ENCODE data around the gene RPA1. TPM values are rescaled to one million over a fixed set of nuclear protein-coding genes. Genes with fewer than 3 reads are reported as not detected.

RPA1 gene
- total and polyA plus RNA-seq, 2 of the 4 experiments (the other 2 are of a cell fraction), result 38.4 to 48.2 TPM

- no peak overlapping the region for H3K18ac ChIP-seq (ENCODE audit: low read depth, low read length)
- dilution Hi-C loops (cut with HindIII; ENCODE audit: low sequenced_read_pairs, unreplicated experiment) (no loop called here), in situ Hi-C loops (cut with MboI; ENCODE audit: low sequenced_read_pairs) (loop anchor here (10.0 kb wide), 1 partner anchor 380 kb away; no protein-coding TSS in a partner anchor), intact Hi-C loops (cut with micrococcal nuclease) (no loop called here)
- no peak overlapping the region for H3K4me3 ChIP-seq (ENCODE audit: insufficient read depth, low read depth, low read length)
- H3K79me1 ChIP-seq (ENCODE audit: low read depth in 1 of 2, low read length in 2 of 2), result no peaks in the 10 kb centered on the region
- H2AFZ ChIP-seq (replicated peaks; ENCODE audit: low read length, poor library complexity), result no peak overlapping the region
- no peaks in the 10 kb centered on the region for H4K20me1 ChIP-seq (ENCODE audit: insufficient read depth, low read length)
- no peak overlapping the region for H2BK15ac ChIP-seq (ENCODE audit: low read depth, low read length)
- no peak overlapping the region for H3K4me2 ChIP-seq (ENCODE audit: low read depth, low read length)
- no TSS peak for BruUV-seq (replicated peaks)
- no peak overlapping the region for H3K27ac ChIP-seq (ENCODE audit: insufficient read depth, low read length)
- no peaks in the 10 kb centered on the region for H3K9me1 ChIP-seq (ENCODE audit: insufficient read depth, low read length)
- POLR2A ChIA-PET (ENCODE audit: unreplicated experiment), result no interaction called here
- DNase-seq (no peak), ATAC-seq (ENCODE audit: low read depth) (no peak)
- no peak overlapping the region; the same call in 1 of the 2 replicates for H3K23ac ChIP-seq (ENCODE audit: low read depth, low read length)
- no peak overlapping the region for H2BK120ac ChIP-seq (ENCODE audit: low read depth, low read length)
- WGBS, 2 experiments (ENCODE audit: extremely low coverage in 2 of 2, insufficient read length in 1 of 2), result no CpG with 5 or more reads among the region's 17 CpGs
- no peak overlapping the region for H4K8ac ChIP-seq (ENCODE audit: low read depth in 2 of 2, low read length in 2 of 2)
- H3K9ac ChIP-seq (ENCODE audit: low read depth, low read length), result no peak overlapping the region
- no peak for TF ChIP-seq RFX5 (IDR thresholded peaks at IDR 0.05; ENCODE audit: low read depth, low read length)
- H2BK5ac ChIP-seq (ENCODE audit: low read depth, low read length, poor library complexity, severe bottlenecking), result no peak overlapping the region
- H3K4me1 ChIP-seq (ENCODE audit: control insufficient read depth, insufficient read depth, low read length), result no peaks in the 10 kb centered on the region; the same call in 1 of the 2 replicates
- H3K27me3 ChIP-seq (ENCODE audit: control insufficient read depth, insufficient read depth, low read length), result peaks cover 39% of the 10 kb centered on the region
- H2BK20ac ChIP-seq (ENCODE audit: low read depth, low read length), result no peak overlapping the region
- no peak overlapping the region for H2AK5ac ChIP-seq (ENCODE audit: low read depth, low read length)
- H3K14ac ChIP-seq (replicated peaks; ENCODE audit: low read depth, low read length), result no peak overlapping the region
- H3K56ac ChIP-seq (ENCODE audit: extremely low read depth, insufficient read depth, low read length), result no peak overlapping the region
- no peaks in the 10 kb centered on the region for H3K36me3 ChIP-seq (ENCODE audit: control insufficient read depth, insufficient read depth, low read length)
- H4K91ac ChIP-seq (ENCODE audit: insufficient read depth, low read depth, low read length), result no peak overlapping the region
- CTCF ChIA-PET, result no interaction called here
- H3K4ac ChIP-seq (ENCODE audit: low read depth, low read length), result no peak overlapping the region
- no peaks in the 10 kb centered on the region for H3K9me3 ChIP-seq (ENCODE audit: control insufficient read depth, insufficient read depth, low read length)
- no peak overlapping the region for H2AK9ac ChIP-seq (replicated peaks; ENCODE audit: low read depth, low read length, poor library complexity)
- no peak overlapping the region for H4K5ac ChIP-seq (ENCODE audit: low read depth, low read length)
These were observed 74.7 kb downstream of the RPA1 start for GRCh38 chr17:1904273-1905182.

Data from IMR-90 (cell line).